Spinal cord (tissue), 10 donors: ENCODE results near the gene PRICKLE2. TPM values are rescaled to one million over a fixed set of nuclear protein-coding genes. Genes with fewer than 3 reads are reported as not detected.

ENCODE experiments used
- DNase-seq, 6 donors: peaks; one replicate each; pipeline versions ENCODE4 v3.0.0 to v3.0.0-alpha.2; 2013 to 2015; ENCODE audit warnings: low spot score in 6 of 6, low read depth in 4 of 6
- H3K27ac ChIP-seq: one replicate; pipeline ENCODE4 v1.5.1; 2013; ENCODE audit warnings: low read depth, low read length, control low read depth
- H3K27me3 ChIP-seq: one replicate; pipeline ENCODE4 v1.6.1; 2013; ENCODE audit warnings: low read length; ENCODE audit not compliant: control insufficient read depth, insufficient read depth
- H3K36me3 ChIP-seq: one replicate; pipeline ENCODE4 v1.6.1; 2013; ENCODE audit warnings: low read length; ENCODE audit not compliant: control insufficient read depth, insufficient read depth
- H3K4me1 ChIP-seq: one replicate; pipeline ENCODE4 v1.6.1; 2013; ENCODE audit warnings: low read length; ENCODE audit not compliant: control insufficient read depth, insufficient read depth
- H3K4me3 ChIP-seq: one replicate; pipeline ENCODE4 v1.5.1; 2013; ENCODE audit warnings: low read depth, low read length, control low read depth
- H3K9me3 ChIP-seq: one replicate; pipeline ENCODE4 v1.6.1; 2013; ENCODE audit warnings: low read length; ENCODE audit not compliant: control insufficient read depth, insufficient read depth
- WGBS: methylation state at CpG from one replicate; pipeline ENCODE4 v1.1.5; 2013; ENCODE audit warnings: missing lambda C conversion rate; ENCODE audit not compliant: insufficient coverage; 5-methylcytosine and 5-hydroxymethylcytosine counted together
- polyA plus RNA-seq, 2 donors: library from polyadenylated mRNA; unstranded; fragments of 120-200 nt; gene quantifications; one replicate each; pipeline ENCODE4 v1.2.1, GENCODE V29; 2013; ENCODE audit not compliant: insufficient read length in 2 of 2
- total RNA-seq, 2 donors: library from RNA; depleted of rRNA in 1 of 2; stranded (reverse); fragments of 120-200 nt in 1 of 2; fragments of >200 nt in 1 of 2; gene quantifications; one replicate each; pipeline versions ENCODE4 v1.2.3 to v1.2.4, GENCODE V29; 2013 to 2014
- donor health status: healthy.

Gene PRICKLE2
- total and polyA plus RNA-seq, 4 donors: 24.2 to 51.3 (median 27.3) TPM

DNA sequence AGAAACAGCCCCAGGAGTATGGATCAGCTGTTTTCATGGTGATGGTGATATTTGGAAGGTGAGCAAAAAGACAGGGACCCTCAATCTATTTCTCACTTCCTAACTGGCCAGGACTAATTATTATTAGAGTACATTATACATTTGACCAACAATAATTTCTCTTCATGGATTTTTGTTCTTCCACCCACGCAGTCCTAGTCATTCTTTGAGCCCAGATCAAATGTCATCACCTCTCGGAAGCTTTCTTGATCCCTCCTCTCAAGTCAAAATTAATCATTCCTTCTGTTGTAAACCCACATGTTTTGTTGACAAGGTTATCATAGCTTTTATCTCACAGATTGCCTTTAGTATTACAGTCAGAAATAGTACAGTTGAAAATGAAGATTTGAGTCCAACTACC is 29.2 kb upstream of the PRICKLE2 start:
- H3K27ac ChIP-seq: no peak overlapping the region
- no peaks in the 10 kb centered on the region for H3K4me1 ChIP-seq
- no peak overlapping the region for H3K4me3 ChIP-seq
- 100% methylated on average over 2 of the region's 2 CpGs for WGBS
- no peaks in the 10 kb centered on the region for H3K9me3 ChIP-seq
- no peaks in the 10 kb centered on the region for H3K36me3 ChIP-seq
- no peak for DNase-seq
- H3K27me3 ChIP-seq: no peaks in the 10 kb centered on the region

DNA sequence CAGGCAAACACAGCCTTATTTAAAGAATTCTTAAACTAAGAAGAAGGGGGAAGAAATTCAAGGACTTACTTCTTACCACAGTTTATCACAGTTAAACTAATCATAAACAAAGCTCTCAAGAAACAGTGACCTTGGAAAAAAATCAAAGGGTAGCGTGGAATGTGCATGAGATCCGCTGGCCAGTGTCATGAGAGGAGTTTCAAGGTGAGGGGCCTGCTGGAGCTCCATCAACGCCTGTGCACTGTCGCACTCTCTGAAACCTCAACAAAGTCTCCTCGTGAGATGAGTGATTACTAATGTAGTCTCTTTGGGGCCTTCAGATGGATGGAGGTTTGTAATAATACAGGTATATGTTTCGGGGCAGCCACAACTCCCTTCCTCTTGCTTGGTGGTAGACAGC is 28.4 kb upstream of the PRICKLE2 start:
- 100% methylated on average over 2 of the region's 6 CpGs for WGBS
- Histone ChIP-seq H3K27me3 (no peaks in the 10 kb centered on the region), H3K4me3 (no peak overlapping the region), H3K27ac (no peak overlapping the region), H3K36me3 (no peaks in the 10 kb centered on the region), H3K4me1 (no peaks in the 10 kb centered on the region), H3K9me3 (no peaks in the 10 kb centered on the region)
- no peak for DNase-seq

DNA sequence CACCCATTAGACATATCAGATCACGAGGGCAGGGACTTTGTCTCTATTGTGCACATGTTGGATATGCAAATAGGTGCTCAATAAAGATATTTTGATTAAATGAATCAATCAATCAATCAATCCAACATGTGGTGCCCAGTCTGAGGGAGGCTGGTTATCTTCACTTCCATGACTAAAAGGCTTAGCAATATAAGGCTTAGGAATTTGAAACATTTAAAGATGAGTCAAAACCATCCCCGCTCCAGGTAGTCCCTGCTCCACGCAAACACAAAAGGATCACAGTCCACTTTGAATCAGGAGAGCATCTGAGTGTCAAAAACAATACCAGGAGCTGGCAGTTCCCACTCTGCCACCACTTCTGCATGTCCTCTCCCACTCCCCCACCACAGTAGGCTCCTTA is 25.8 kb upstream of the PRICKLE2 start:
- Histone ChIP-seq H3K4me3 (no peak overlapping the region), H3K9me3 (no peaks in the 10 kb centered on the region), H3K27me3 (no peaks in the 10 kb centered on the region), H3K36me3 (no peaks in the 10 kb centered on the region), H3K27ac (no peak overlapping the region), H3K4me1 (no peaks in the 10 kb centered on the region)
- WGBS: 100% methylated on average over 2 of the region's 3 CpGs
- no peak for DNase-seq

DNA sequence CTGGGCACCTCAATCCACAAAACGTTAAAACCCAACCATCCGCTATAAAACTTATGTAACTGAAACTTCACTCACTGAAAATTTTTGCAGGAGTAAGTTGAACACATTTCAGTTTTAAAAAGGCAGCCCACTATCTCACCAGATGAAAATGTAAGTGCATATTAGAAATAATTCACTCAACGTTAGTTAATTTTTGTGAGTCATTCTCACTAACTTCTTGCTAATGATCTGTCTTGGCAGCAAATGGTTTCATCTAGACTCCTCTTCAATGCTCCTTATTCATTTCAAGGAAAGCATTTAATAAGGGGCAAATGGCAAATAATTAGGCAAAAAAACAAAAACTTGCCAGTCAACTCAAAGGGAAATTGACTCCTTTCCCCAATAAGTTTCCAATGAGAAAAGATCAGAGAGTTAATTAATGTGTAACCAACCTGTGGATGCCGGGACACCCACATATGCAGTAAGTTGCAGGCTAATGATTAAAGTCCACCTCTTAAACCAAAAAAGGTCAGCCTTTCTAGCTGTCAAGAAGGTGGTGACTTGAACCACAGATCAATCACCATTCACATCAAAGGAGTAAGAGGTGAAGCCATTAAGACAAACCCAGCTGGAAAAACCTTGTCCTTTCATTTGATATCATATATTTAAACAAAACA is 22.9 kb upstream of the PRICKLE2 start:
- H3K27me3 ChIP-seq: no peaks in the 10 kb centered on the region
- H3K9me3 ChIP-seq: no peaks in the 10 kb centered on the region
- WGBS: 60% methylated on average over 2 of the region's 4 CpGs
- no peak for DNase-seq
- H3K4me3 ChIP-seq: no peak overlapping the region
- H3K27ac ChIP-seq: no peak overlapping the region
- H3K36me3 ChIP-seq: no peaks in the 10 kb centered on the region
- no peaks in the 10 kb centered on the region for H3K4me1 ChIP-seq

DNA sequence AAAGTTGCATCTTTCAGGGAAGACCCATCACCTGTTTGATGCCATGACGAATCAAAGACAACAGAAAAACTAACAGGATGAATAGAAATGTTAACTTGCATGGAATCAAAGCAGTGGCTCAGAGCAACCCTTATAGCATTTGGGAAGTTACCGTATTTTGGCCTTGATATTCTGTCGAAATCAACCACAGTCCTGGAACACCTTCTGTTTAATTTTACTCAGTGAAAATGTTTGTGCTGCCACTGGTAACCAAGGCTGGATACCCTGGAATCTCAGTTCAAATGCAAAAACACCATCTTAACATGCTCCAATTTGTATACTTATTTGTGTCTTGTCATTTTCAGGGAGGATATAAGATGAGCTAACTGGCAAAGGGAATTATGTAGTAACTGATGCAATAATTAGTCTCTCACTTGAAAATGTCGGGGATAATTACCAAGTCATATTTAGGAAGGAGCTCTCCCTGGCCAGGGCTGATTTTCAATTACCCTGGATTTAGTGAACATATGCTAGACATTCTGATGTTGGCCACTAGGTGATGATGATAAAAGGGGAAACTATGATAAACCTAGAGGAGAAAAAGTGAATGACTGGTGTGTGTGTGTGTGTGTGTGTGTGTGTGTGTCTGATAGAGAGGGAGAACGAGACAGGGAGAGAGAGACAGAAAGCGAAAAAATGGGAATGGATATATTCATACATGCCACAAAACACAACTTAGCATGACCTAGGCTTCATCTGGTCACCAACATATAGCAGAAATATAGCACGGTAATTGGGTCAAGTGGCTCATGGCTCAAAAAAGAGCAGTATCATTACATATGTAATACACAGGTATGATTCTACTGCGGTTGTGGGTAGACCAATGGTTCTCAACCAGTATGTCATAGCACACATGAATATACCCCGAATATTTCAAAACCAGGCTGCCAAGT is 19.0 kb upstream of the PRICKLE2 start:
- no peak for DNase-seq
- 89% methylated on average over 1 of the region's 9 CpGs for WGBS
- Histone ChIP-seq H3K4me1 (peaks cover 1% of the 10 kb centered on the region), H3K36me3 (no peaks in the 10 kb centered on the region), H3K9me3 (no peaks in the 10 kb centered on the region), H3K27me3 (no peaks in the 10 kb centered on the region), H3K4me3 (no peak overlapping the region), H3K27ac (no peak overlapping the region)

DNA sequence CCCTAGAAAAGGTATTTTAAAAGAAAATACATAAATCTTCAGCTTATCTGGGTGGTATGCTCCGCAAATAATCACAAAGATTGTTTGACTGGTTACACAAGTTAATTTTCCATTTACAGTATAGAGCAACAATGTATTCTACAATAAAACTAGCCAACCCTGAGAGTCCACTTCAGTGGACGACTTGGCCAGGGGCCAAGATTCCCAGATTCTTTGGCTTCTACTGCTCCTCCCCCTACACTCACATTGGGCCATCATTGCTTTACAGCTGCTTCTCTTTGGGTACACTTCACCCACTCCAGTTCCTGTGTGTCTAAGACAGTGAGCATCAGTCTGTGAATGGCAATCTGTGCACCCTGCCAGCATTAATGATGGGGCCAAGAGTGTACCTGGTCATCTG is 17.2 kb upstream of the PRICKLE2 start:
- no peak overlapping the region for H3K27ac ChIP-seq
- WGBS: no CpG with 5 or more reads among the region's 2 CpGs
- no peak for DNase-seq
- no peaks in the 10 kb centered on the region for H3K27me3 ChIP-seq
- peaks cover 8% of the 10 kb centered on the region for H3K4me1 ChIP-seq
- H3K9me3 ChIP-seq: no peaks in the 10 kb centered on the region
- H3K4me3 ChIP-seq: no peak overlapping the region
- peaks cover 2% of the 10 kb centered on the region for H3K36me3 ChIP-seq

DNA sequence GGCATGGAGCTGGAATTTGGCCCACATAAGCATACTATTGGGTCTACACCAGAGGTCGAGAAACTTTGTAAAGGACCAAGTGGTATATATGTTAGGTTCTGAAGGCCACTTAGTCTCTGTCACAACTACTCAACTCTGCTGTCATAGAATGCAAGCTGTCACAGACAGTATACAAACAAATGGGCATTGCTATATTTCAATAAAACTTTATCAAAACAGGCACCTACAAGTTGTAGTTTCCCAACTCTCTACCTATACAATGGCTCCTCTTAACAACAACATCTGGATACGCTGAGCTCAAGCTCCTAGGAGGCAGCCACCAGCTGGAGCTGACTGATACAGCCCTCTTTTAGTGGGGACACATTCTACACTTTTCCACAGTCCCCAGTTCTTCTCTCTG is 15.7 kb upstream of the PRICKLE2 start:
- no peak for DNase-seq
- H3K27me3 ChIP-seq: no peaks in the 10 kb centered on the region
- peaks cover 8% of the 10 kb centered on the region for H3K4me1 ChIP-seq
- 60% methylated on average over 2 of the region's 2 CpGs for WGBS
- H3K27ac ChIP-seq: no peak overlapping the region
- H3K36me3 ChIP-seq: peaks cover 4% of the 10 kb centered on the region
- no peaks in the 10 kb centered on the region for H3K9me3 ChIP-seq
- H3K4me3 ChIP-seq: no peak overlapping the region

DNA sequence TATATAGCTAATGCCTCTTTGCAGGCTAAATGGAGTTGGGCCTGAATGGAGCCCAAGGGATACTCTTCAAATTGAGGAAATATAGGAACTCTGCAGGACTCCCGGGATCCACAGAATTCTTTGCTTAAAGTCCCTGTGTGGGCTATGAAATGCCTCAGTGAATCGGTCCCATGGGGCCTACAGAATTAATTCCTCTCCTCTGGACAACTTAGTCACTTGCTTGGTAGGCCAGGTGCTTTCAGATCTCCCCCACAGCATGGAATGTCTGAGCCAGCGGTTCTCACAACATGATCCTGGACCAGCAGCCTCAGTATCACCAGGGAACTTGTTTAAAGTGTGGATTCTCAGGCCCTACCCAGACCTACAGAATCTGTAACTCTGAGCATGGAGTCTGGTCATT is 15.1 kb upstream of the PRICKLE2 start:
- H3K27ac ChIP-seq: no peak overlapping the region
- peak in 1 of 6 donors; percentile 64 for DNase-seq
- no peaks in the 10 kb centered on the region for H3K9me3 ChIP-seq
- no peaks in the 10 kb centered on the region for H3K27me3 ChIP-seq
- H3K4me1 ChIP-seq: peaks cover 8% of the 10 kb centered on the region
- H3K36me3 ChIP-seq: peaks cover 4% of the 10 kb centered on the region
- WGBS: 88% methylated on average over 2 of the region's 3 CpGs
- no peak overlapping the region for H3K4me3 ChIP-seq

GRCh38 chr3:64239841-64240240 is 14.6 kb upstream of the PRICKLE2 start:
- 100% methylated on average over 1 of the region's 5 CpGs for WGBS
- H3K36me3 ChIP-seq: peaks cover 4% of the 10 kb centered on the region
- H3K4me1 ChIP-seq: peaks cover 8% of the 10 kb centered on the region
- H3K9me3 ChIP-seq: no peaks in the 10 kb centered on the region
- H3K27ac ChIP-seq: no peak overlapping the region
- H3K27me3 ChIP-seq: no peaks in the 10 kb centered on the region
- no peak for DNase-seq
- H3K4me3 ChIP-seq: no peak overlapping the region
